Fibroblast of lung (primary cell): Measurements from ENCODE around the gene SIX1. TPM values are rescaled to one million over a fixed set of nuclear protein-coding genes. Genes with fewer than 3 reads are reported as not detected.

ENCODE experiments used
- DNase-seq, 2 donors: peaks; one replicate each; pipeline versions ENCODE4 v3.0.0 to v3.0.0-alpha.2; 2010; ENCODE audit warnings: low read depth in 2 of 2
- H2AFZ ChIP-seq: 2 replicates; pipeline ENCODE4 v1.5.1; 2012; ENCODE audit warnings: low read length, control low read depth, inconsistent platforms
- H3K27ac ChIP-seq: 2 replicates; pipeline ENCODE4 v1.5.1; 2011; ENCODE audit warnings: low read length, control low read depth; ENCODE audit not compliant: insufficient read depth
- H3K27me3 ChIP-seq: 2 replicates; pipeline ENCODE4 v1.5.1; 2011; ENCODE audit warnings: mild to moderate bottlenecking, low read length; ENCODE audit not compliant: control insufficient read depth, insufficient read depth
- H3K36me3 ChIP-seq: 2 replicates; pipeline ENCODE4 v1.5.1; 2011; ENCODE audit warnings: low read length; ENCODE audit not compliant: control insufficient read depth, insufficient read depth
- H3K4me1 ChIP-seq: 2 replicates; pipeline ENCODE4 v1.5.1; 2011; ENCODE audit warnings: low read length; ENCODE audit not compliant: control insufficient read depth, insufficient read depth; ENCODE audit errors: extremely low read depth
- H3K4me2 ChIP-seq: 2 replicates; pipeline ENCODE4 v1.5.1; 2011; ENCODE audit warnings: low read length, control low read depth; ENCODE audit not compliant: insufficient read depth; ENCODE audit errors: extremely low read depth
- H3K4me3 ChIP-seq, 4 experiments: fragments of 200-600 bp in 1 of 4; sonication (generic) in 1 of 4; replicated peaks in 1 of 4; 2 replicates each; pipeline ENCODE4 v1.5.1; 2011 to 2016; ENCODE audit warnings: low read length in 4 of 4, low read depth in 3 of 4, mild to moderate bottlenecking in 3 of 4, control low read depth in 2 of 4, inconsistent platforms in 1 of 4, mixed read lengths in 1 of 4; ENCODE audit not compliant: insufficient read depth in 1 of 4; ENCODE audit errors: control extremely low read depth in 1 of 4
- H3K79me2 ChIP-seq: 2 replicates; pipeline ENCODE4 v1.5.1; 2012; ENCODE audit warnings: mild to moderate bottlenecking, low read length, inconsistent platforms; ENCODE audit not compliant: control insufficient read depth, insufficient read depth
- H3K9ac ChIP-seq: 2 replicates; pipeline ENCODE4 v1.5.1; 2011; ENCODE audit warnings: mild to moderate bottlenecking, low read length, control low read depth; ENCODE audit not compliant: insufficient read depth
- H3K9me3 ChIP-seq: 2 replicates; pipeline ENCODE4 v1.5.1; 2012; ENCODE audit warnings: low read depth, low read length; ENCODE audit not compliant: control insufficient read depth, insufficient read depth
- H4K20me1 ChIP-seq: 2 replicates; pipeline ENCODE4 v1.5.1; 2011; ENCODE audit warnings: low read length; ENCODE audit not compliant: control insufficient read depth, insufficient read depth; ENCODE audit errors: extremely low read depth
- EZH2 ChIP-seq: IDR thresholded peaks from 2 replicates; pipeline ENCODE4 v1.5.1; 2012; ENCODE audit warnings: low read length, control low read depth, mild to moderate bottlenecking; ENCODE audit errors: missing control alignments
- polyA plus RNA-seq, 2 donors: library from polyadenylated mRNA; depleted of rRNA in 1 of 2; stranded (reverse) in 1 of 2; unstranded in 1 of 2; fragments of >200 nt; gene quantifications; 2 replicates each; pipeline ENCODE4 v1.2.1, GENCODE V29; 2011 to 2012; ENCODE audit warnings: missing spikeins in 1 of 2
- total RNA-seq: library from RNA; depleted of rRNA; stranded (reverse); fragments of >200 nt; gene quantifications from 2 replicates; pipeline ENCODE4 v1.2.1, GENCODE V29; 2014
- TF ChIP-seq, protein P1 (sequence below), 2 donors: IDR thresholded peaks in 1 of 2; conservative IDR thresholded peaks in 1 of 2; 1 replicate in 1 of 2; 2 replicates in 1 of 2; pipeline ENCODE4 v1.5.1; 2011 to 2012; ENCODE audit warnings: low read length in 2 of 2, control low read depth in 1 of 2, inconsistent platforms in 1 of 2, low read depth in 1 of 2, mild to moderate bottlenecking in 1 of 2

Gene SIX1
- total and polyA plus RNA-seq, 2 donors (not counting 1 experiment from before 2014, with no cell fraction given) = 6.9 to 8.3 TPM

- no peaks in the 10 kb centered on the region for H3K36me3 ChIP-seq
- peak overlapping the region; percentile 92 for H3K4me2 ChIP-seq
- peaks cover 55% of the 10 kb centered on the region for H3K27me3 ChIP-seq
- H4K20me1 ChIP-seq = no peaks in the 10 kb centered on the region
- peak overlapping the region; percentile 55 for H3K27ac ChIP-seq
- H2AFZ ChIP-seq = peak overlapping the region; percentile 29
- peak overlapping the region; percentile 47 for H3K9ac ChIP-seq
- TF ChIP-seq, protein P1, sequence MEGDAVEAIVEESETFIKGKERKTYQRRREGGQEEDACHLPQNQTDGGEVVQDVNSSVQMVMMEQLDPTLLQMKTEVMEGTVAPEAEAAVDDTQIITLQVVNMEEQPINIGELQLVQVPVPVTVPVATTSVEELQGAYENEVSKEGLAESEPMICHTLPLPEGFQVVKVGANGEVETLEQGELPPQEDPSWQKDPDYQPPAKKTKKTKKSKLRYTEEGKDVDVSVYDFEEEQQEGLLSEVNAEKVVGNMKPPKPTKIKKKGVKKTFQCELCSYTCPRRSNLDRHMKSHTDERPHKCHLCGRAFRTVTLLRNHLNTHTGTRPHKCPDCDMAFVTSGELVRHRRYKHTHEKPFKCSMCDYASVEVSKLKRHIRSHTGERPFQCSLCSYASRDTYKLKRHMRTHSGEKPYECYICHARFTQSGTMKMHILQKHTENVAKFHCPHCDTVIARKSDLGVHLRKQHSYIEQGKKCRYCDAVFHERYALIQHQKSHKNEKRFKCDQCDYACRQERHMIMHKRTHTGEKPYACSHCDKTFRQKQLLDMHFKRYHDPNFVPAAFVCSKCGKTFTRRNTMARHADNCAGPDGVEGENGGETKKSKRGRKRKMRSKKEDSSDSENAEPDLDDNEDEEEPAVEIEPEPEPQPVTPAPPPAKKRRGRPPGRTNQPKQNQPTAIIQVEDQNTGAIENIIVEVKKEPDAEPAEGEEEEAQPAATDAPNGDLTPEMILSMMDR (conservative IDR thresholded peaks at IDR 0.05 in 1 of 2, IDR thresholded peaks at IDR 0.05 in 1 of 2; ENCODE audit: low read depth in 1 of 2, low read length in 2 of 2) = no peak
- peak; percentile 77 for TF ChIP-seq EZH2
- H3K4me1 ChIP-seq = peaks cover 5% of the 10 kb centered on the region
- DNase-seq = peak; percentile 47 to 75
- peak overlapping the region; percentile 61 to 89 (median 69) for H3K4me3 ChIP-seq
- no peaks in the 10 kb centered on the region for H3K9me3 ChIP-seq
- H3K79me2 ChIP-seq = peaks cover 25% of the 10 kb centered on the region
Measured at GRCh38 chr14:60647081-60647836, 2.0 kb downstream of the SIX1 start.

GRCh38 chr14:60646226-60646818 lies 3.0 kb downstream of the SIX1 start:
- peaks cover 55% of the 10 kb centered on the region for H3K27me3 ChIP-seq
- no peak overlapping the region for H3K27ac ChIP-seq
- peak overlapping the region; percentile 72 for H3K4me2 ChIP-seq
- H4K20me1 ChIP-seq = no peaks in the 10 kb centered on the region
- H3K9ac ChIP-seq = no peak overlapping the region
- no peaks in the 10 kb centered on the region for H3K9me3 ChIP-seq
- H3K79me2 ChIP-seq = peaks cover 25% of the 10 kb centered on the region
- peak in 1 of 2 donors; percentile 56 for DNase-seq
- peaks cover 5% of the 10 kb centered on the region for H3K36me3 ChIP-seq
- TF ChIP-seq, protein P1 (conservative IDR thresholded peaks at IDR 0.05 in 1 of 2, IDR thresholded peaks at IDR 0.05 in 1 of 2; ENCODE audit: low read depth in 1 of 2, low read length in 2 of 2) = no peak
- no peak for TF ChIP-seq EZH2
- H3K4me1 ChIP-seq = peaks cover 5% of the 10 kb centered on the region
- no peak overlapping the region for H2AFZ ChIP-seq
- peak overlapping the region; percentile 26 to 89 (median 64) for H3K4me3 ChIP-seq

GRCh38 chr14:60645126-60645741 lies 4.0 kb downstream of the SIX1 start:
- peaks cover 25% of the 10 kb centered on the region for H3K79me2 ChIP-seq
- no peak overlapping the region for H3K9ac ChIP-seq
- peaks cover 51% of the 10 kb centered on the region for H3K27me3 ChIP-seq
- no peak for DNase-seq
- no peaks in the 10 kb centered on the region for H3K9me3 ChIP-seq
- TF ChIP-seq EZH2 = no peak
- TF ChIP-seq, protein P1 (conservative IDR thresholded peaks at IDR 0.05 in 1 of 2, IDR thresholded peaks at IDR 0.05 in 1 of 2; ENCODE audit: low read depth in 1 of 2, low read length in 2 of 2) = no peak
- H3K27ac ChIP-seq = no peak overlapping the region
- H4K20me1 ChIP-seq = no peaks in the 10 kb centered on the region
- H3K4me2 ChIP-seq = no peak overlapping the region
- H3K36me3 ChIP-seq = peaks cover 5% of the 10 kb centered on the region
- no peak overlapping the region for H2AFZ ChIP-seq
- H3K4me1 ChIP-seq = peaks cover 5% of the 10 kb centered on the region
- H3K4me3 ChIP-seq = peak overlapping the region in 2 of 4 experiments; percentile 66 to 89
